HG03095 (cell line): ENCODE results near the gene MVP.
"Not testable (repeated sequence)": the region's sequence is repeated elsewhere in the genome, so short reads cannot be mapped to it uniquely, and the experiment has no call there.

Experiments
- ATAC-seq: cut with Tn5 transposase; IDR thresholded peaks from one replicate; pipeline ENCODE4 v1.9.1; 2021; ENCODE audit warnings: moderate library complexity; ENCODE audit not compliant: unreplicated experiment

Gene MVP

GRCh38 chr16:29814592-29814991, 5.7 kb upstream of the MVP start:
- ATAC-seq, result no peak

DNA sequence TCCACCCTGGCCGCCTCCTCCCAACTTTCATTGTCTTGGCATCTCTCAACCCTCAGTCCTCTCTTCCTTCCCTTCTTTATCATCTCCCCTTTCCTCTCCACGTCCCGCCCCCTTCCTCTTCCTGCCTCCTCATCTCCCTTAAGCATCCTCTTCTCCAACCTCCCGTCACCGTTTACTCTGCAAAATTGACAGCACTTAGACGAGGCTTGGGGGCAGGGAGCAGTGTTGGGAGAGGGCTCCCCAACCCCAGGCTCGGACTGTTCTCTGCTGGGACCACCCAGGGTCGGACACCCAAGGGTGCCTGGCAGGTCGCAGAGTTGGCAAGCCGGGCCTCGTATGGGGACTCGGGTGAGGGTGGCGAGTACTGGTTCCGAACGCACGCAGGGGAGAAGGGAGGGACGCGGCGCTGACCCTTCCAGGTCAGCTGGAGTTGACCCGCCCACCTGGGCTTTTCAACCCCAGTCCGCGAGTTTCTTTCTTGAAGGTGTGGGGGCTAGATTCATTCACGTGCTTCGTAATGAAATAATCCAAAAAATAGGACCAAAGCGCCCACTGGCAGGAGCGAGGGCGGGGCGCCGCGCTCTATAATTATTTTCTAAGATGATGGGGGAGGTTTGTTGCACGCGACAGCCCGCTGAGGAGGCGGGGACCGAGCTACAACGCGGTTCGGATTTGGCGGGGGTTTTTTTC, 5.1 kb upstream of the MVP start:
- ATAC-seq, result no peak

DNA sequence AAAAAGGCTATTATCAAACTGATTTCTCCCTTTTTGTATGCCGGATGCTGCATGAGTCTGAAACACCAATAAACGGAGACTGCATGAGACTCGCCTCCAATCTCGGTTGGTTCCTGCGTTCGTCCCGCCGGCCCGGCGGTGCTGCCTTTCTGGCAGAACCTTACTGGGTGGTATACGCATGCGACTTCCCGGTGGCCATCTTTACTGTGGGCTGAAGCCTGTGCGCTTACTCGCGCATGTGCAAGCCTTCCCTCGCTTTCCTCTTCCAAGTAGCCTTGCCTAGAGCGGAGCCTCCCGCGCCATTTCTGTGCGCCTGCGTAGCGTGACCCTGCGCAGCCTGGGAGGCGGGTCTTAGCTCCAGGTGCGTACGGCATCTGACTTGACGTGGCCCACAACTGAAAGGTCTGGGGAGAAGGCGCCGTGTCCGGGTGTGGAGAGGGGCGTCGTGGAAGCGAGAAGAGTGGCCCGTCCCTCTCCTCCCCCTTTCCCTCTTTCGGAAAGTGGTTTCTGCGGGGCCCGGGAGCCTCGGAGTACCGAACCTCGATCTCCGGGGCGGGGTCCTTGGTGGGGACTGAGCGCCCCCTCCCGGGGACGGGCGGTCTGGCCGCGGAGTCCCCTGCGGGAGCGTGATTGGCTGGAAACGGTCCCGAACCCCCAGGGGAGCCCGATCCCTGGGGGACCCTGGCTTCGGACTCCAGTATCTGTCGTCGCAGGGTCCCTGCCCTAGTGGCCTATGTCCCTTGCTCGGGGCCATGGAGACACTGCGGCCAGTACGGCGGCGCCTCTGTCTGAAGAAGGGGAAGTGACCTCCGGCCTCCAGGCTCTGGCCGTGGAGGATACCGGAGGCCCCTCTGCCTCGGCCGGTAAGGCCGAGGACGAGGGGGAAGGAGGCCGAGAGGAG, 4.2 kb upstream of the MVP start, which contains the start of gene PAGR1:
Gene PAGR1, plus strand, starts transcription at position 360 of the 901 bp plus-strand sequence. Its CDS starts 374 bp downstream, at position 734.
- ATAC-seq, result peak; percentile 43

DNA sequence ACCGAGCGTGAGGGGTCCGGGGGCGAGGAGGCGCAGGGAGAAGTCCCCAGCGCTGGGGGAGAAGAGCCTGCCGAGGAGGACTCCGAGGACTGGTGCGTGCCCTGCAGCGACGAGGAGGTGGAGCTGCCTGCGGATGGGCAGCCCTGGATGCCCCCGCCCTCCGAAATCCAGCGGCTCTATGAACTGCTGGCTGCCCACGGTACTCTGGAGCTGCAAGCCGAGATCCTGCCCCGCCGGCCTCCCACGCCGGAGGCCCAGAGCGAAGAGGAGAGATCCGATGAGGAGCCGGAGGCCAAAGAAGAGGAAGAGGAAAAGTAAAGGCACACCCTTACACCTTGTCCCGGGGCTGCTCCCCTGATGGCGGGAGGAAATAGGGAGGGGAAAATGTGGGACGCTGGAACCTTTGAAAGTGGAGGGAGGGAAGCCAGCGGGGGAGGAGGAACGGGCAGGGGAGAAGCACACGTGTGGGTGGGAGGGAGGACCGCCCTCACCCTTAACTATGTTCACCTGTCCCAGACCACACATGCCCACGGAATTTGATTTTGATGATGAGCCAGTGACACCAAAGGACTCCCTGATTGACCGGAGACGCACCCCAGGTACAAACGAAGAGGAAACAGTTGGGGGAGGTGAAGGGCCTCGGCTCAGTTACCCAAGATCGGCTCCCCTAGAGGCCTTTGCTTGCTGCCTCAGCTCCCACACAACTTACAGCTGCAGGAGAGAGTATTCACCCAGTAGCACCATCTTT, 3.4 kb upstream of the MVP start:
- ATAC-seq, result peak; percentile 4

DNA sequence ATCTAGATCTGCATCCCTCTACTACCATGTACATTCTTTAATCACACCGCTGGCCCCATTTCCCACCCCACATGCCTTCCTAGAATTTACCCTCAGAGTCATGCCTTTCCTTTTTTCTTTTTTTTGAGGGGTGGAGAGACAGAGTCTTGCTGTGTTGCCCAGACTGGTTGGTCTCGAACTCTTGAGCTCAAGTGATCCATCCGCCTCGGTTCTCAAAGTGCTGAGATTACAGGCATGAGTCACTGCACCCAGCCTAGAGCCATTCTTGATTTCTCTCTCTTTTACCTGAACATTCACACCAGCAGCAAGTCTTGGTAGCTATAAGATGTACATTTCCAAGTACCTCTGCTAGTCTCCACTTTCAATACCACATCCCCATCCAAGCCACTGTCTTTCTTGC, 2.2 kb upstream of the MVP start:
- ATAC-seq, result no peak

DNA sequence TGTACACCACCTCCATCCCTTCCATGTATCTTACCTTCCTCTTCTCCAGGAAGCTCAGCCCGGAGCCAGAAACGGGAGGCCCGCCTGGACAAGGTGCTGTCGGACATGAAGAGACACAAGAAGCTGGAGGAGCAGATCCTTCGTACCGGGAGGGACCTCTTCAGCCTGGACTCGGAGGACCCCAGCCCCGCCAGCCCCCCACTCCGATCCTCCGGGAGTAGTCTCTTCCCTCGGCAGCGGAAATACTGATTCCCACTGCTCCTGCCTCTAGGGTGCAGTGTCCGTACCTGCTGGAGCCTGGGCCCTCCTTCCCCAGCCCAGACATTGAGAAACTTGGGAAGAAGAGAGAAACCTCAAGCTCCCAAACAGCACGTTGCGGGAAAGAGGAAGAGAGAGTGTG, 756 bp upstream of the MVP start:
- no peak for ATAC-seq

DNA sequence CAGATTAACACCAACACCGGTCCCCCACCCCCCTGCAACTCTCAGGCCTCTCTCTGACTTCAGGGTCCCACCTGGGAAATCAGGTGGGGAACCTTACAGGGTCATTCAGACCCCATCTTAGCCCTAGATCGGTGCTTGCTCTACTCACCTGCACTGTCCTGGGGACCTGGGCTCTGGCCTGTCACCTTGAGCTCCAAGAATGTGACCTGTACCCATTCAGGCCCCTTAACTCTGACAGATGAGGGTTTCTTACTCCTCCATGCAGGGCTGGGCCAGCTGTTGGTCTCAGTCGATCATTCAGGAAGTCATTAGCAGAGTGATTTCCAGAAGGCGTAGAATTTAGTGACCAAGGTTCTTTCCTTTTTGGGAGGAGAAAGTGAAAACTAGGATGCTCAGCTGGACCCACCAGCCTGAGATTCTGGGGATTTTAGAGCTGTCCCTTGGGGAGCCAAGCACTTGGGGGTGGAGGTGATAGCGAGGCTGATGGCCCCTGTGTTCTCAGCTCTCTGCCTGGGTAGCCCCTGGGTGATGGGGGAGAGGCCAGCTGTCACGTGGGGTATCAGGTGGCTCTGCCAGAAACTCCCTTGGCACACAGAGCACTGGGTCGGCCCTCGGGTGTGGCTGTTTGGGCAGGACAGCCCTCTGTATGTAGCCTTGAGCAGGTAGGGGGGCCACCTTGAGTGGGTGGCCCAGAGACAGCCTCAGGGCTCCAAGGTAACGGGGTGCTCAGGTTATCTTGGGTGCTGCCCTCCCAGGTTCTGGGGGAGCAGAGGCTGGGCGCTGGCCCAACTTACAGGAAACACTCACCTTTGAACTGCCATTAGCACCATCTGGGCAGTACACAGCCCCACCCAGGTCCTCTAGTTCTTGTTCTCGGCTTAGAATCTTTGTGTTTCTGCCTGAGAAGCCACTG, 724 bp downstream of the MVP start:
- ATAC-seq, result peak; percentile 38

GRCh38 chr16:29821643-29822115, 1.4 kb downstream of the MVP start:
- ATAC-seq, result no peak

DNA sequence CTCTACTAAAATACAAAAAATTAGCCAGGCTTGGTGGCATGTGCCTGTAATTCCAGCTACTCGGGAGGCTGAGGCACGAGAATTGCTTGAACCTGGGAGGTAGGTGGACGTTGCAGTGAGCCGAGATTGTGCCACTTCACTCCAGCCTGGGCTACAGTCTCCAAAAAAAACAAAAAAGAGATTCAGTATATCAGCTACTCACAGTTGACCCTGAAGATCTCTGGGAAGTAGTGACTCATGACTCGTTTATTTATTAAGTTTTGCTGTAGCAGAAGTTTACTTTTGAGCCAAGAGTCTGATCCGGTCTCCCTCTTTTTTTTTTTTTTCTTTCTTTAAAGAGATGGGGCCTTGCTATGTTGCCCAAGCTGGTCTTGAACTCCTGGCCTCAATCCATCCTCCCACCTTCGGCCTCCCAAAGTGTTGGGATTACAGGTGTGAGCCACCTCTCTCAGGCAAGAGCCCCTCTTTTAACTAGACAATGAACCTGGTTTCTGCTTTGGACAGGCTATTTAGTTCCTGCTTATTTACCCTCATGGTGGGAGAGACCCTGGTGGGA, 4.4 kb downstream of the MVP start:
- no peak for ATAC-seq

GRCh38 chr16:29825145-29826044, 5.1 kb downstream of the MVP start:
- no peak for ATAC-seq

DNA sequence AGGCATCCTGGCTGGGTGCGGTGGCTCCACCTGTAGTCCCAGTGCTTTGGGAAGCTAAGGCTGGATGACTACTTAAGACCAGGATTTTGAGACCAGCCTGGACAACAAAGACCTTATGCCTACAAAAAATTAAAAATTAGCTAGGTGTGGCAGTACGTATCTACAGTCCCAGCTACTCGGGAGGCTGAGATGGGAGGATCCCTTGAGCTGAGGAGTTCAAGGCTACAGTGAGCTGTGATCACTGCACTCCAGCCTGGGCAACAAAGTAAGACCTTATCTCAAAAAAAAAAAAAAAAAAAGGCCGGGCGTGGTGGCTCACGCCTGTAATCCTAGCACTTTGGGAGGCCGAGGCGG, 6.1 kb downstream of the MVP start:
- no peak for ATAC-seq

- no peak for ATAC-seq
Measured at GRCh38 chr16:29830774-29831173, 10.5 kb downstream of the MVP start.

- no peak for ATAC-seq
Measured at GRCh38 chr16:29831490-29831889, 11.2 kb downstream of the MVP start.

DNA sequence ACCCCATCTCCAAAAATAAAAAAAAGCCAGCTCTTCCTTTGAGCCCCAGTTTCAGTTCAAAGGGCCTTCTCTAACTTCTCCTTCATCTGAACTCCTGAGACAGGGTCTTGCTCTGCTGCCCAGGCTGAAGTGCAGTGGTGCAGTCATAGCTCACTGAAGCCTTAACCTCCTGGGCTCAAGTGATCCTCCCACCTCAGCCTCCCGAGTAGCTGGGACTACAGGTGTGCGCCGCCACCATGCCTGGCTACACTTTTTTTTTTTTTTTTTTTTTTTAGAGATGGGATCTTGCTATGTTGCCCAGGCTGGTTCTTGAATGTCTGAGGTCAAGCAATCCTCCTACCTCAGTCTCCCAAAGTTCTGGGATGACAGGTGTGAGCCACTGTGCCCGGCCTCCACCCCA, 13.0 kb downstream of the MVP start:
- ATAC-seq, result not testable (repeated sequence)

DNA sequence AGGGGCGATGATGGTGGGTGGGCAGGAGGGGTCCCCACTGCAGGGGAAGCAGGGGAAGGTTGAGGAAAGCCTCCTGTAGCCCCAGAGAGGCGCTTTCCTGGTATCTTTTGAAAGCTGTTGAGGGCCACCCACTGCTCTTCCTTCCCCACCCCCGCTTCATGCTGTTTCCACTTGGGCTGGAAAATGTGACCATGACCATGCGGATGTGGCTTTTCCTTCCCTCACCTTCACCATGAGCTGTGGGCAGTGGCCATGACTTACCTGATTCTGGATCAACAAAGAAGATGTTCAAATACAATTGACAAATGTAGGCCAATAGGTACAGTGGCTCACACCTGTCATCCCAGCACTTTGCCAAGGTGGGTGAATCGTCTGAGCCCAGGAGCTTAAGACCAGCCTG, 13.8 kb downstream of the MVP start:
- no peak for ATAC-seq

GRCh38 chr16:29835926-29836325, 15.7 kb downstream of the MVP start:
- ATAC-seq, result no peak

DNA sequence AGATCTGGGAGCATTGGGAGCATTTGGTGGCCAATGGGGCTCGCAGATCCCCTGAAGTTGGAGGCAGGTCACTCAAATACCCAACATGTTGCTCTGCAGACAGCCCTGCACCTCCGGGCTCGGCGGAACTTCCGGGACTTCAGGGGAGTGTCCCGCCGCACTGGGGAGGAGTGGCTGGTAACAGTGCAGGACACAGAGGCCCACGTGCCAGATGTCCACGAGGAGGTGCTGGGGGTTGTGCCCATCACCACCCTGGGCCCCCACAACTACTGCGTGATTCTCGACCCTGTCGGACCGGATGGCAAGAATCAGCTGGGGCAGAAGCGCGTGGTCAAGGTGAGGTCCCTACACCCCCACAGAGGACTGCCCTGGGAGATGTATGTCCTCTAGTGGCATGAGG, 16.4 kb downstream of the MVP start:
- no peak for ATAC-seq

GRCh38 chr16:29837841-29838240, 17.6 kb downstream of the MVP start:
- ATAC-seq, result no peak

DNA sequence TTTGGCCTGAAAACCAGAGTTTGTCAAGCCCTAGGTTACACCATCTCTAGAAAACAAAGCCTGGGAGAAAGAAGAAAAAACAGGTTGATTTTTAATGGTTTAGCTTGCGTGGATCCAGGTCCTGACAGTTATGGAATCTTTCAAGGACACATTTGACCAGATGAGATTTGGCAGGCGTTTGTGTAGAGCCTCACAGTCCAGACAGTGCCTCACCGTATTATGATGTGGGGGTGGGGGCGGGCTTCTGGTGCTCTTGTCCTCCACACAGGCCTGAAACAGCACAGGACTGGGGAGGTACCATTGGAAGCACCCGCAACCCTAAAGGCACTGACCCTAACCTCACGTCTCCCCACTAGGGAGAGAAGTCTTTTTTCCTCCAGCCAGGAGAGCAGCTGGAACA, 19.6 kb downstream of the MVP start:
- no peak for ATAC-seq
